Eye (tissue), 1 donor: ENCODE data around the gene CXCL5.
A peak's percentile ranks its signal among the peaks of the same experiment; 100 is the strongest.

Experiments
- DNase-seq: peaks from one replicate; pipeline ENCODE4 v3.0.0-alpha.2; 2015

Gene CXCL5

DNA sequence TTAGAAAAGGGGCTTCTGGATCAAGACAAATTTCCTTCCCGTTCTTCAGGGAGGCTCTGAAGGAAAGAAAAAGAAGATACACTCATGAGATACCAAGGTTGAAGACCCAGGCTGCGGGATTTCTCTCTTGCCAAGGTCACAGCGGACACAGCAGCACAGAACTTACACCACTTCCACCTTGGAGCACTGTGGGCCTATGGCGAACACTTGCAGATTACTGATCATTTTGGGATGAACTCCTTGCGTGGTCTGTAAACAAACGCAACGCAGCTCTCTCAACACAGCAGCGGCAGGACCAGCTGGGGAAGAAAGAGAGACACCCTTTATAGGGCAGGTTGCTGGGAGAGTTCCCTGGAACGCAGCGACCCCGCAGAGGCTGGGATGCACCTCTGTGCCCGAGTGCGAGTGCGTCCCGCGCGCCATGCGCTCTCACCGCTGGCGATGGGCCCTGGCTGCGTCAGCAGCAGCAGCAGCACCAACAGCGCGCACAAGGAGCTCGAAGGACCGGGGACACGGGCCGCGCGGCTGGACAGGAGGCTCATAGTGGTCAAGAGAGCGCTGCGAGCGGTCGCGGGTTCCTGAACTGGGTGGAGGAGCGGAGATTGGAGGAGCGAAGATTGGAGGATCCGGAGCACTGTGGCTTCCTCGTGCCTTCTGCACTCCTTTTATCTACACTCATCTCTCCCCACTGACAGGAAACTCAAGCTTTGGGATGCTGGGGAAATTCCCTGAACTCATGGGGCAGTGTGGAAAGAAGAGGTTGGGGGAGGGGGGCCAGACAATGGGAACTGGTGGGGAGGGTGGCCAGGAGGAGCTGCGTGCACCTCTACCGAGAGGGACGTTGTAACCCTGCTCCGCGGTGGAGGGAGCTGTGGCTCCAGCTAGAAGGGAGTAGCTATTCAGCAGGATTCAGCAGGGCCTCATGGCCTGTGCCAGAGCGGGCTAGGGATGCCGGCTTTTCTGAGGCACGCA lies at the start of gene CXCL5:
Gene CXCL5, minus strand, starts transcription at position 638 of the 972 bp plus-strand sequence. Its CDS starts 96 bp downstream, at position 542.
- peak; percentile 74 for DNase-seq

DNA sequence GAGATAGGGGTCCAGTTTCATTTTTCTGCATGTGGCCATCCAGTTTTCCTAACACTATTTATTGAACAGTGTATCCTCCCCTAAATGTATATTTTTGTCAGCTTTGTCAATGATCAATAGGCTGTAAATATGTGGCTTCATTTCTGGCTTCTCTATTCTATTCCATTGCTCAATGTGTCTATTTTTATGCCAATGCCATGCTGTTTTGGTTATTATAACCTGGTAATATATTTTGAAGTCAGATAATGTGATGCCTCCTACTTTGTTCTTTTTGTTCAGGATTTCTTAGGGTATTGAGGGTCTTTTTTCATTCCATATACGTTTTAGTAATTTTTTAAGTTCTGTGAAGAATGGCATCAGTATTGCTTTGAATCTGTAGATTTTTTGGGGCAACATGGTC lies 48.7 kb upstream of the CXCL5 start:
- no peak for DNase-seq

DNA sequence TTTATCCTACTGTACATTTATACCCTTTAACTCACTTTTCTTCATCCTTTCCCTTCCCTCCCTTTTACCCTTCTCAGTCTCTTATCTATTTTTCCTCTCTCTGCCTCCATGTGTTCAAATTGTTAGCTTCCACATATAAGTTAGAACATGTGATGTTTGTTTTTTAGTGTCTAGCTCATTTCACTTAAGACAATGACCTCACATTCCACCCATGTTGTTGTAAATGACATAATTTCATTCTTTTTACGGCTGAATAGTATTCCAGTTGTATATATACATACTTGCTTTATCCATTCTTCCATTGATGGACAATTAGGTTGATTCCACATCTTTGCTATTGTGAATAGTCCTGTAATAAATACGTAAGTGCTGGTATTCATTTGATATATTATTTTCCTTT lies 47.3 kb upstream of the CXCL5 start:
- no peak for DNase-seq

DNA sequence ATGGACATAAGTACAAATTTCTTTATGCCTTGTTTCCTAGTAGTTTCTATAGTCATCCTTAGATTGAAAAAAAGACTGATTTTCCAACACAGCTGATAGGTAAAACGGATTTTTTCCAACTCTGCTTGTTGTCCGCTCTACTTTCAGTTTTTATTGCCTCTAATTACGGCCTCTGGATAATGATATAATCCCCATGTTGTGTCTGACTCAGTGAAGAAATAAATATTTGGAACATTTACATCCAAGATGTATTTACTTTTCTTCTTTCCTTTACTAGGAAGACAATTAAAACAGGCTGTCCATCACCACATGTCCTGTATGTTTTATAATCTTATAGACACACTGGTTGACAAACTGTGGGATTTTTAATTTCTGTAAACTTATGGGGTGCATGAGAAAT lies 46.8 kb upstream of the CXCL5 start:
- DNase-seq, result no peak

DNA sequence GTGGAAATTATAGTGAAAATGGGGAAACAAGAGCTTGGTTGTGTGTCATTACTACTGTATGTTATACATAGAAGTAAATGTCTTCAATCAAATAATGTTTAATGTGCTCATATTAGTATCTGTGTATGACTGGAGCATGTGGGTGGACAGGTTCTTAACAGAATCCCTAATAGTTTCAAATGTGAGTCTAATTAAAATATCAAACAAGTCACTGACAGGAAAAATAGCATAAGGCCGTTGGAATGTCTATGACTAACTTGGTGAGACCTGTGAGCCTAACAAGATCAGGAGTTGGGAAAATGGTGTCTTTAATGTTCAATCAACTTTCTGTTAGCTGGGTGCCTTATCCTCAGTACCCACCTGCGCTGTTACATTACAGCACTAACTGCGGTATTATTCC lies 46.2 kb upstream of the CXCL5 start:
- no peak for DNase-seq

DNA sequence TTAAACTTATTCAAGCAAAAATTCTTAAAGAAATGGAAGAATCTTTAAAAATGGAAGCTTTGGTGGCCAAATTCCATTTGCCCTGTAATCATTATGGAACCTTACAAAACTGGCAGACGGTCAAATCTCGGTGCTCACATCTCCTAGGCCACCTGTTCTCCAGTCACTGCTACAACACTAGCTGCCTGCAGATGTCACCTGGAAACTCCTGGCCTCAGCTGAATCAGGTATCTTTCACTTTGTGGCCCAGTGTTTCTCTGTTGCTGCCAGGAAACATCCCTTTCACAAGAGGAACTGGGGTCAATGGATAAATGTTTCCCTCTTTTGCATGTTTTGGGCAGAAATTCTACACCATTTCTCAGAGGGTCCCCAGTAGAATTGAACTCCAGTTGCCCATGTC lies 44.2 kb upstream of the CXCL5 start:
- no peak for DNase-seq

DNA sequence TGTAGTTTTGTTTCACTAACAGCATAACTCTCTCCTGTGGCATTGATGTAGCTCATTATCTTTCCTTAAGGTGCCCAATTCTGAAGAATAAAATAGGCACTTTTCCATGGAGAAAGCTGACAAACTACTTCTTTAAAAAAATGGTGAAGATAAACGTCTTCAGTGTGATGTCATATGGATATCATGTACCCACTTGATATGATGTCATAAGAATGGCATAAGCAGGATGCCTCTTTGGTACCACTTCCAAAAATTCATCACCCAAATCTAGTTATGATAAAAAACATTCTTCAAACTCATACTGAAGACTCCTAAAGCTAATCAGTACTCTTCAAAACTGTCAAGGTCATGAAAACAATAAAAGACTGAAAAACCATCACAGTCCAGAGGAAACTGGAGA lies 42.9 kb upstream of the CXCL5 start:
- no peak for DNase-seq

DNA sequence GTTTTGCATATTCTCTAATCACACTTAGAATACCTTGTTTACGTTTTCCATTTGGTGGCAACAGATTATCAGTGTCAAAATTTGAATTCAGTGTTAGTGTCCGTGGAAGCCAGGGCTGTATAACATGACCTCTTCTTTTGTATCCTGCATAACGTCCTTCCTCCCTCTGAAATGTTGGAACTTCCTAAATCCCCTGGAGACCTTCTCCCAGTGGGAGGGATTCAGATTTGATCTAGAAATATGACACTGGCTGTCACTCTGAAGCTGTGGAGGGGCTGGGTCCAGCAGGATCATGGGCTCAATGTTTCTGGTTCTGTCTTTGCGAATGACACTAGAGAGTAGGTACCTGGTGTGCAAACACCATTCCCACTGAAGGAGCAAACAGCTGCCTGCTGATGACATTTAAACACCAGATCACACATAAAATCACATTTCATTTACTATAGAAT lies 40.9 kb upstream of the CXCL5 start:
- DNase-seq, result no peak

DNA sequence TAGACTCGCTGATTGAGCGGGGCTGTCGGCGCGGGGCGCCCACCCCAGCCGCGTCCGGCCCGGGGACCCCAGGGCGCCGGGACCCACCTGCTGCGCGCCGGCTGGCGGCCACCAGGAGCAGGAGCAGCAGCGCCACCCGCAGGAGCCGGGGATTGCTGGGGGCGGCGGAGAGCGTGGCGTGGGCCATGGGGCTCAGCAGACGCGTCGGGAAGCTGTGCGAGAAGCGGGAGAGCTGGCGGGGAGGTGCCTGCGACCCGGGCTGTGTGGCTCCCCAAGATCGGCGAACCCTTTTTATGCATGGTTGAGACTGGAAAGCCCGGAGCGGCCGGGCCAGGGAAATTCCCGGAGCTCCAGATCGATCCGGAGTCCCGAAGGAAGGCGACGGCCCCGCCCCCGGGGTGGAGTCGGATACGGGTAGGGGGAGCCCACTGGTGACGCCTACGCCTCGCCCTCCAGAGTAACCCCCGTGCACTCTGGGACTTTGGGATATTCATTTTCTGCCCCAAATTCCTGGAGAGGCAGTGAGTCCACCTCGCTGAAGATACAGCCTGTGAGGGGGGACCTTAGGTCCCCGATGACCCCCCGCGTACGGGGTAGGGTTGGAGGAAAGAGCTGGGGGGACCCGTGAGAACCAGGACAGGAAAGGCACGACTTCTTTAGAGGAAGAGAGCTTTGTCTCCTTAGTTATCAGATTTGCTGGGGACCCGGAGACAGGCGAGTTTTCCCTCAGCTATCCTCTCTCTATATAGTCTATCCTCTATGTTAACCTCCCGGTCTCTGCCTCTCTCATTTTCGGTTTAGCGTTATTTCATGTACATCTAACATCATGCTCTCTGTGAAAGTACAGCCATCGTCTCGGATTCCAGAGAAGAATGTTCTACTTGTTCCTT lies 40.2 kb upstream of the CXCL5 start, which contains the start of gene CXCL3:
Gene CXCL3, minus strand, starts transcription at position 265 of the 890 bp plus-strand sequence. Its CDS starts 78 bp downstream, at position 187.
- peak; percentile 86 for DNase-seq

DNA sequence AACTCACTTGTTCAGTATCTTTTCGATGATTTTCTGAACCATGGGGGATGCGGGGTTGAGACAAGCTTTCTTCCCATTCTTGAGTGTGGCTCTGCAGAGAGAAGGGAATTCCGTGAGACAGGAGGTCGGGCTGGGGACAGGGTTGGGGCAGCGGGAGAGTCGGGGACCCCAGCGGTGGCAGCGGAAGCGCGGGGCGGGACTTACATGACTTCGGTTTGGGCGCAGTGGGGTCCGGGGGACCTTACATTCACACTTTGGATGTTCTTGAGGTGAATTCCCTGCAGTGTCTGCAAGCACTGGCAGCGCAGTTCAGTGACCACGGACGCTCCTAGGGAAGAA lies 39.6 kb upstream of the CXCL5 start:
- peak; percentile 53 for DNase-seq

DNA sequence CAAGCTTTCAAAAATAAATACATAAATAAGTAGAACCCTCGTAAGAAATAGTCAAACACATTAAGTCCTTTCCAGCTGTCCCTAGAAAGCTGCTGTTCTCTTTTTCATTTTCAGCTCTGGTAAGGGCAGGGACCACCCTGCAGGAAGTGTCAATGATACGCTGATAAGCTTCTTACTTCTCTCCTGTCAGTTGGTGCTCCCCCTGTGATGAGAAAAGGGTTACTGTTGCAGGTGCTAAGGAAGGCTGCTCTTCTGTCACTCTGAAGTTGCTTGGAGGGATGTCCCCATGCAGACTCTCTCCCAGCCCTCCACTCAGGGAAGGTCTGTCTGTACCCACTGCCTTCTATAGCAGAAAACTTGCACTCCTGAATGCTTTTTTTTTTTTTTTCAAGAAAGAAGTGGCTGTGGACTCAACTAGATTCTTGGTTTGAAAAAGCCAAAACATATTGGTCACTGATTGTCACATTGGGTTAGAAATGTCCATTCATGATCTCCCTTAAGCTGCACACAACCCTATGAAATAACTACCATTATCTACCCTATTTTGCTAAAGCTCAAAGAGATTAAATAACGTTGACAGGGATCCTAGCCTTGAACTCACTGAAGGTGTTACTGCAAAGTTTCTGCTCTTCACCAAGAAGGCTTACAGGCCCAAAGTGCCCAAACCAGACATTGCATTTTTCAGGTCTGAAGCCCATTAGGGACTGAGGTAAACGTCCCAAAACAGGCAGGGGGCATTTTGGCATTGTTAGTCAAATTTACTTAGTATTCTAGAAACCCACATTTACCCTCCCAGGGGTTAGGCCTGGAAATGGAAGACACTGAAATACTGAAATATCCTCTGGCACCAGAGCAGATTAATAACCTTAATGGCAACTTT lies 38.8 kb upstream of the CXCL5 start:
- DNase-seq, result peak; percentile 12

DNA sequence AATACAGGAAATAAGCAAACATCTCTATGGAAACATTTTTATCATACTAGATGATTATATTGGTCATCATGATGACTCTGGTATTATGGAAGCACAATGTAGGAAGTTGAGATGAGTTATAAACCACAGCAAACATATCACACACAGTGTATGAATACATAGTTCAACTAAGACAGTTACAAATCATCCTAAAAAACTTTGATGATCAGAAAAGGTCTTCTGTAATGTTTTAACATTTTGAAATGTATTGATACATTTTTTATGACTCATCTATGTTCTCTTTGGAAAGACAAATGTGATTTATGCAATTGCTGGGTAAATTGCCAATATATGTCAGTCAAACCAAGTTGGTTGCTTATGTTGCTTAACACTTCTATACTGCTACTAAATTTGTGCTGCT lies 35.3 kb upstream of the CXCL5 start:
- no peak for DNase-seq

DNA sequence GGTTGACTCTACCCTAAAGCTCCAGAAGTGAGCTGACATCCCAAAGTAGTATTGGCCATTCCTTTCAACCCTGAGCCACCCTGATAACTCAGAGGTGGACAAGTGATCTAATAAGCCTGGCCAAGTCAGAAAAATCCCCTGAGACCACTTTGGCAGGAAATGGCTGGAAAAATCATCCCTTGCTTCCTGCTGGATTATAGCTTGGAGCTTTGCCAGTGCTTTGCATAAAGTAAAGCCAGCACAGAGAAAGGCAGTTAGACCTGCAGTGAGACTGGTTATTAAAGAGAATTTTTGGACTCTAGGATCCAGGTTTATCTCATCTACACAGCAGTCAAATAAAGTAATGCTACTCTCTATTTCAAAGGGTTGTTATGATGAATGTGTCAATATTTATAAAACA lies 33.6 kb upstream of the CXCL5 start:
- no peak for DNase-seq

DNA sequence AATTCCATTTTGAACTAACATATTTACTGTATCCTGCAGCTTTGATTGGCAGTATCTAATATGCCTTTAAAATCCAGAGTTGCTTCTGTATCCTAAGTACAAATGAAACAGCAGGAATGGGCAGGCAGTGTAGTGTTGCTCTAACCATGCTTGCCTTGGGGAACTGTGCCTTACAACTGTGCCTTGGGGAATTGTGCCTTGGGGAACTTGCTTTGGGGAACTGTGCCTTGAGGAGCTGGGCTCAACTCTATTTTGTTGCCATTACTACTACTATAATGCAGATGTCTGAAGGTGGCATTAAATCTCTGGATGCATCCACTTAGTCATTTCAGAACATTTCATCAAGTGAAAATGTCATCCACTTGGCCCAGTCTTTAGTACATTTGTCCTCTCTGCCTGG lies 33.1 kb upstream of the CXCL5 start:
- DNase-seq, result no peak

DNA sequence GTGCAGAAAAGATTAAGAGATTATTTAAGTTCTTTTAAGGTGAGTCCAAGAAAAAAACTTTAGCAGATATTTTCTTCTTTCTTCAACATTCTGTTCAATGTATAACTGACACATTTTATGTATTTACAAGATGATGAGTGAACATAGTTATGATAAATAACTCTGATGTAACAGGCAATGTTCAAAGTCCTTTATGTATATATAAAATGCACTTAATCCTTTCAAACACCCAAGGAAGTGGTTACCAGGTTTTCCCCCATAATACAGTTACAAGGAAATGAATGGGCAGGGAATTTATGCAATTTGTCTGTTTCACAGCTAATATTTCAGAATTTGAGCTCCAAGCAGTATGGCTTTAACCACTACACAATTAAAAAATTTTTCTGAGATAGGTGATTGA lies 31.8 kb upstream of the CXCL5 start:
- DNase-seq, result no peak

DNA sequence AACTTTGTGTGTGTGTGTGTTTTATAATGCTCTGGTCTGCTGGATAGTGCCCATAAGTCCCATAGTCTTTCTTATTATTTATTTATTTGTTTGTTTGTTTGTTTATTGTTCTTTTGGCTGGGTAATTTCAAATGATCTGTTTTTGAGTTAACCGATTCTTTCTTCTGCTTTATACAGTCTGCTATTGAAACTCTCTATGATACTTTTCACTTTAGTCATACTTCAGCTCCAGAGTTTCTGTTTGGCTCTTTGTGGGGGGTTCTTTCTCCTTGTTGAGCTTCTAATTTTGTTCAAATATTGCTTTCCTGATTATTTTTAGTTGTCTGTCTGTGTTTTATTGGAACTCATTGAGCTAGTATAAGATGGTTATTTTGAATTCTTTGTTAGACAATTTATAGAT lies 30.0 kb upstream of the CXCL5 start:
- no peak for DNase-seq

DNA sequence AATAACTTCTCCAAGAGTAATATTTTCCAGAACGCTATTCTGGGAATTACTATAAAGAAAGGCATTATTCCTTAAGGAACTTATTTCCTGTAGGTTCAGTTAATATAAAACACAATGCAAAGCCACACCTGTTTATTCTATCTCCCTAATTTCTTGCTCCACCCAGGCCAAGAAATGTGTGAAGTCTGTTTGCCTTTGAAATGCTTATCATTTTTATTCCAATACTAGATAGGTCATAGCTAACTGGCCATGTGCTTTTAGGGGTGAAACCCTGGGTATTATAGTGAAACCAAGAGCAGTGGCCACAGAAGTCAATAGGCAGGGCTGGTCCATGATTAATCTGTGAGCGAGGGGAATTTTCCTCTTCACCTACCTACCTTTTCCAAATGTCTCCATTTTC lies 25.2 kb upstream of the CXCL5 start:
- DNase-seq, result no peak

DNA sequence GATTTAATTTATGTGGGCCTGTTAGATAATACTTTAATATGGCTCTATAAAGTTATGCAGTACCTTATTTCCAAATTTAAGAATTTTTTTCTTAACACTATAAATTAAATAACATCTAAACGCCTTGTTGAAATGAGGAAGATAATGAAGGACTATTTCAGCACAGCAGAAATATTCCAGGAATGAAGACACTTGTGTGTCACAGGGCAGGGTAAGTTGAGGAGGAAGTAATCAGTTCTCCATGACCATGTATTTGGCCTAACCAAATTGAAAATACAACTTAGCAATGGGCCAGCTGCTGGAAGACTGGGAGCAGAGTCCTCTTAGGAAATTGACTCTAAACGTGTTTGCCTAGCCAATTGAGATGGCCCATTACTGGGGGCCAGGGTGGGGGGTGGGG lies 23.1 kb upstream of the CXCL5 start:
- DNase-seq, result no peak

DNA sequence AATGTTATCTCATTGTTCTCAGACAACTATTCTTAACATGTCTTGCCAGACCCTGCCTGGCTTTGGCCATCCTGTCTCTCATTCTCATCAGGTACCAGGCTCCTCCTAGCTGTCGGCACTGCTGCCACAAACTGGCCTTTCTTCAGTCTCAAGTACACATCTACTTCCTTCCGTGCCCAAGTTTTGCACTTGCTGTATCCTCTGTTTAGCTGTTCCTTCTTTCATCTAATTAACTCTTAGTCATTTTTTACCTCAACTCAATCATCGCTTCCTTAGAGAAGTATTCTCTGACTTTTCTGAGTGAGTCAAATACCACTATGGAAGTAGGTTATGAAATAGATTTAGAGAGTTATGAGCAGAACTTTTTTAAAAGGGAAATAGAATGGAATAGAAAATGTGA lies 20.3 kb upstream of the CXCL5 start:
- no peak for DNase-seq

DNA sequence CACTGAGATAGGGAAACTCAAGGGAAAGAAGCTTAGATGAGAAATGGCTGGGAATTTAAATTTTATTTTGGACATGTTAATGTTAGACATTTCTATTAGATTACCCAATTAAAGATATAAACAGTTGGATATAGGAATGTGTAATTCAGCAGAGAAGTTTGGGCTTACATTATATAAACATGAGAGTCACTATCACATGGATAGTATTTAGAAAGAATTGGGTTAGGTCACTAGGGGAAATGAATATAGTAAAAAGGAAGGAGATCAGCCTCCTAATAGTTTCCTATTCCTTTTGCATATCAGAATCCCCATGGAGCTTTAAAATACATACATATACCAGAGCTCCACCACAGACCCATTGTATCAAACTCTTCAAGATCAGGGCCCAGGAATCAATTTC lies 19.6 kb upstream of the CXCL5 start:
- DNase-seq, result no peak

DNA sequence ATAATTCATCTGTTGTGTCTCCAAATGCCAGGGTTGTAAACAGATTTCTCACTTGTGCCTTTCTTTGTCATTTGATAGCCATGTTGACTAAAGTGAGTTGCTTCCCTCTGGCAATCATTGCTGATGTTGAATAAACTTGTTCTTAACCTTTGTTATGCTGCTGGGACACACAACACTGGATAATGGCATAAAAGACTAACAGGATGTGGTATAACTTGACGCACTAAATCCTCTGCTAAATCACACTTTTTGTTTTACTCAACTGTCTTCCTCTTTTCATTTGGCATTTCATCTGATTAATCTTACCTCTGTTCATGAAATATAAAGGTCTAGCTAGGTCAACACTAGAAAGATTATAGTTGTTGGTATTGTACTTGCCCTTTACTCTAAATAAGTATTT lies 17.6 kb upstream of the CXCL5 start:
- no peak for DNase-seq

DNA sequence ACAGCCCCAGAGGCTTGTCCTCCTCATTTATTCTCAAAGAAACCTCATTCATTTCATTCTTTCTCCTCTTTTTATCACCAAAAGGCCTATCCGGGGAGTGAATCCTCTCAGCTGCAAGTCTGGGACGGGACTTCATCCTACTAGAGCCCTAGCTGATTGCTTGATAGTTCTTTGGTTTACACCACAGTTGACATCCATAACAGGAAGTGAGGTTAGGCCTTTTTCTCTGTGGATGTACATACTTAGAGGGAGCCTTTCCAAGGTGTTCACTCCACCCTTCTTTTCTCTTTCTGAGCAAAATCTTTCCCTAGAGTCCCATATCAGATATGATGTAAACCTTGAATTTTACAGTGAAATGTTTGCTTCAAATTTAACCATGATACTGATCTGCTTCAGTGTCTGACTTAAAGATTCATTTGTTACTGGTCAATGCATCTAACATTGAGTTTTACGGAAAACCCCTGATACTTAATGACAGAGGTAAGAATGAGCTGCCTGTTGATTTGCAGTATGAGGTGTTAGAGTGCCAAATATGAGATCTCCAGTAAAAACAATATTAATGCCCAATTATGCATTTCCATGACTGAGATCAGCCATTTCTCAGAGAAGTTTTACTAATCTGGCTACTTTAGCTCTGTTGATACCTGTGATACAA lies 16.8 kb upstream of the CXCL5 start:
- DNase-seq, result no peak
